A549 (cell line): ENCODE data around the gene LAMA2. TPM values are rescaled to one million over a fixed set of nuclear protein-coding genes. Genes with fewer than 3 reads are reported as not detected.

ENCODE experiments used
- ATAC-seq, 2 experiments: fragments of 200-7000 bp in 1 of 2; fragments of >200 bp in 1 of 2; cut with Nextera tagmentation in 1 of 2; cut with Tn5 transposase in 1 of 2; 3 replicates each; pipeline versions ENCODE4 v1.8.0 to v1.9.1; 2018 to 2020; ENCODE audit warnings: mild to moderate bottlenecking in 1 of 2, moderate library complexity in 1 of 2
- CTCF ChIA-PET: fragments of 300-600 bp; sonication (Branson Sonifier 250); formaldehyde crosslinking; extraction: SDS; loops from one replicate; lab custom pipeline; 2021; ENCODE audit warnings: antibody characterized with exemption, inconsistent platforms; lab: Yijun Ruan, JAX
- POLR2A ChIA-PET: fragments of 350-600 bp; formaldehyde crosslinking; extraction: SDS; loops from one replicate; lab custom pipeline; 2021; ENCODE audit warnings: antibody characterized with exemption, inconsistent platforms; lab: Yijun Ruan, JAX
- DNase-seq, 2 experiments: peaks; one replicate each; pipeline versions ENCODE4 v3.0.0 to v3.0.0-alpha.2; 2011 to 2016; ENCODE audit warnings: low read depth in 1 of 2, low spot score in 1 of 2
- FAIRE-seq: peaks from 2 replicates; lab custom pipeline; 2011; peaks lifted over from hg19 to GRCh38; lab: Jason Lieb, UNC
- H3K27ac ChIP-seq, 2 experiments: fragments of >200 bp; sonication (Bioruptor Twin); formaldehyde crosslinking; 3 replicates each; pipeline ENCODE4 v1.5.1; 2016 to 2017
- H3K4me1 ChIP-seq: fragments of >200 bp; sonication (Bioruptor Twin); formaldehyde crosslinking; 3 replicates; pipeline ENCODE4 v1.6.1; 2016
- H3K4me2 ChIP-seq: fragments of >200 bp; sonication (Bioruptor Twin); formaldehyde crosslinking; 3 replicates; pipeline ENCODE4 v1.6.1; 2016
- H3K4me3 ChIP-seq: fragments of >200 bp; sonication (Bioruptor Twin); formaldehyde crosslinking; 3 replicates; pipeline ENCODE4 v1.5.1; 2016
- H3K9me3 ChIP-seq: fragments of >200 bp; sonication (Bioruptor Twin); formaldehyde crosslinking; 3 replicates; pipeline ENCODE4 v1.6.1; 2016
- CEBPB ChIP-seq, 2 experiments: fragments of >200 bp in 1 of 2; sonication (Bioruptor Twin) in 1 of 2; formaldehyde crosslinking in 1 of 2; IDR thresholded peaks; 2 replicates each; pipeline ENCODE4 v1.6.1; 2012 to 2016
- EP300 ChIP-seq, 2 experiments: fragments of >200 bp; sonication (Bioruptor Twin); formaldehyde crosslinking; IDR thresholded peaks; 2 replicates in 1 of 2; 3 replicates in 1 of 2; pipeline ENCODE4 v1.6.1; 2016 to 2017
- ESRRA ChIP-seq: fragments of 150-350 bp; IDR thresholded peaks from 2 replicates; pipeline ENCODE4 v1.6.1; 2014; ENCODE audit warnings: mild to moderate bottlenecking, low read length, borderline replicate concordance
- FOSL2 ChIP-seq, 2 experiments: fragments of 450-650 bp in 1 of 2; fragments of >200 bp in 1 of 2; sonication (Bioruptor Twin) in 1 of 2; formaldehyde crosslinking; IDR thresholded peaks; 2 replicates each; pipeline versions ENCODE4 v1.5.0 to v1.6.1; 2016 to 2020; ENCODE audit warnings: mild to moderate bottlenecking in 1 of 2, moderate library complexity in 1 of 2
- HEYL ChIP-seq: fragments of 250-450 bp; sonication (Bioruptor Pico); IDR thresholded peaks from 2 replicates; pipeline ENCODE4 v1.8.0; 2021; ENCODE audit warnings: mild to moderate bottlenecking, moderate library complexity
- HMGXB4 ChIP-seq: fragments of 250-450 bp; sonication (Bioruptor Pico); IDR thresholded peaks from 2 replicates; pipeline ENCODE4 v1.5.0; 2021; ENCODE audit warnings: mild to moderate bottlenecking, moderate library complexity, borderline replicate concordance
- HOXB5 ChIP-seq: fragments of 250-450 bp; sonication (Bioruptor Pico); IDR thresholded peaks from 2 replicates; pipeline ENCODE4 v1.5.0; 2020; ENCODE audit warnings: mild to moderate bottlenecking, moderate library complexity
- JUNB ChIP-seq: fragments of >200 bp; sonication (Bioruptor Twin); formaldehyde crosslinking; IDR thresholded peaks from 2 replicates; pipeline ENCODE4 v1.6.1; 2016
- NFE2L2 ChIP-seq: fragments of 150-350 bp; conservative IDR thresholded peaks from 2 replicates; pipeline ENCODE4 v1.6.1; 2014; ENCODE audit warnings: low read length
- NPAS2 ChIP-seq: fragments of 250-450 bp; sonication (Bioruptor Pico); IDR thresholded peaks from 2 replicates; pipeline ENCODE4 v1.8.0; 2022; ENCODE audit warnings: mild to moderate bottlenecking, moderate library complexity, borderline replicate concordance
- PHF8 ChIP-seq: fragments of 200-600 bp; sonication (generic); IDR thresholded peaks from 2 replicates; pipeline ENCODE4 v1.6.1; 2016; ENCODE audit warnings: low read depth, mild to moderate bottlenecking, antibody characterized with exemption, moderate library complexity, borderline replicate concordance
- POLR2A ChIP-seq: IDR thresholded peaks from 2 replicates; pipeline ENCODE4 v1.6.1; 2012; ENCODE audit warnings: mild to moderate bottlenecking, low read length
- RAD21 ChIP-seq, 2 experiments: fragments of >200 bp in 1 of 2; sonication (Bioruptor Twin) in 1 of 2; formaldehyde crosslinking in 1 of 2; IDR thresholded peaks in 1 of 2; conservative IDR thresholded peaks in 1 of 2; 2 replicates in 1 of 2; 3 replicates in 1 of 2; pipeline ENCODE4 v1.6.1; 2012 to 2018; ENCODE audit warnings: inconsistent platforms in 1 of 2
- RARB ChIP-seq: fragments of 250-450 bp; sonication (Bioruptor Pico); IDR thresholded peaks from 2 replicates; pipeline ENCODE4 v1.8.0; 2021; ENCODE audit warnings: mild to moderate bottlenecking, moderate library complexity
- RCOR1 ChIP-seq: fragments of 150-350 bp; IDR thresholded peaks from 2 replicates; pipeline ENCODE4 v1.6.1; 2014; ENCODE audit warnings: antibody characterized with exemption, low read length, low read depth
- SMC3 ChIP-seq: fragments of >200 bp; sonication (Bioruptor Twin); formaldehyde crosslinking; IDR thresholded peaks from 3 replicates; pipeline ENCODE4 v1.6.1; 2018; ENCODE audit warnings: inconsistent platforms
- TFCP2L1 ChIP-seq: fragments of 250-450 bp; sonication (Bioruptor Pico); IDR thresholded peaks from 2 replicates; pipeline ENCODE4 v1.5.0; 2021; ENCODE audit warnings: mild to moderate bottlenecking
- TP53 ChIP-seq: fragments of 250-450 bp; sonication (Bioruptor Pico); IDR thresholded peaks from 2 replicates; pipeline ENCODE4 v1.5.0; 2021; ENCODE audit warnings: mild to moderate bottlenecking, moderate library complexity
- WGBS: methylation state at CpG from one replicate; pipeline ENCODE4 v1.1.6; 2017; ENCODE audit errors: missing lambda C conversion rate; 5-methylcytosine and 5-hydroxymethylcytosine counted together
- polyA plus RNA-seq, 4 experiments: library from polyadenylated mRNA; depleted of rRNA in 3 of 4; stranded (reverse); fragments of >200 nt; fragmentation: RNase III in 1 of 4; extraction: RNeasy Plus Mini Kit Qiagen cat#74134 plus additional on column Dnase treatment in 1 of 4; gene quantifications; 2 replicates in 3 of 4; 3 replicates in 1 of 4; pipeline ENCODE4 v1.2.3, GENCODE V29; 2011 to 2017
- TF ChIP-seq, protein P1 (sequence below): IDR thresholded peaks from 2 replicates; pipeline ENCODE4 v1.6.1; 2012
- TF ChIP-seq, protein P2 (sequence below): fragments of >200 bp; sonication (Bioruptor Twin); formaldehyde crosslinking; IDR thresholded peaks from 3 replicates; pipeline ENCODE4 v1.6.1; 2016
- TF ChIP-seq, protein P3 (sequence below): fragments of >200 bp; sonication (Bioruptor Twin); formaldehyde crosslinking; IDR thresholded peaks from 3 replicates; pipeline ENCODE4 v1.5.1; 2016
- TF ChIP-seq, protein P4 (sequence below): fragments of 150-350 bp; IDR thresholded peaks from 2 replicates; pipeline ENCODE4 v1.6.1; 2014; ENCODE audit warnings: low read depth, mild to moderate bottlenecking, low read length

LAMA2 gene
- polyA plus RNA-seq, 2 of the 4 experiments (the other 2 are of a cell fraction) = 0.21 to 1.3 TPM

GRCh38 chr6:129114636-129115391 lies 231.9 kb downstream of the LAMA2 start:
- H3K4me3 ChIP-seq = no peak overlapping the region
- H3K27ac ChIP-seq = no peak overlapping the region
- TF ChIP-seq HMGXB4 = no peak
- TF ChIP-seq TFCP2L1 (CRISPR knock-in tag) = no peak
- TF ChIP-seq RCOR1 = no peak
- no peak for TF ChIP-seq POLR2A
- no peak for TF ChIP-seq FOSL2 (IDR thresholded peaks at IDR 0.05)
- TF ChIP-seq FOSL2 (CRISPR knock-in tag; IDR thresholded peaks at IDR 0.05) = no peak
- no peak for TF ChIP-seq NPAS2
- TF ChIP-seq RARB = no peak
- no peak for TF ChIP-seq TP53 (CRISPR knock-in tag)
- TF ChIP-seq, protein P1, sequence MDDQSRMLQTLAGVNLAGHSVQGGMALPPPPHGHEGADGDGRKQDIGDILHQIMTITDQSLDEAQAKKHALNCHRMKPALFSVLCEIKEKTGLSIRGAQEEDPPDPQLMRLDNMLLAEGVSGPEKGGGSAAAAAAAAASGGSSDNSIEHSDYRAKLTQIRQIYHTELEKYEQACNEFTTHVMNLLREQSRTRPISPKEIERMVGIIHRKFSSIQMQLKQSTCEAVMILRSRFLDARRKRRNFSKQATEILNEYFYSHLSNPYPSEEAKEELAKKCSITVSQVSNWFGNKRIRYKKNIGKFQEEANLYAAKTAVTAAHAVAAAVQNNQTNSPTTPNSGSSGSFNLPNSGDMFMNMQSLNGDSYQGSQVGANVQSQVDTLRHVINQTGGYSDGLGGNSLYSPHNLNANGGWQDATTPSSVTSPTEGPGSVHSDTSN = no peak
- TF ChIP-seq JUNB = no peak
- no peak for TF ChIP-seq SMC3
- no peak for TF ChIP-seq EP300 (IDR thresholded peaks at IDR 0.05)
- H3K4me1 ChIP-seq = no peaks in the 10 kb centered on the region
- no peak for ATAC-seq
- no peak for FAIRE-seq
- no peaks in the 10 kb centered on the region for H3K9me3 ChIP-seq
- ChIA-PET CTCF (no interaction called here), POLR2A (no interaction called here)
- H3K4me2 ChIP-seq = no peak overlapping the region
- DNase-seq = no peak
- 32% methylated on average over 5 of the region's 5 CpGs for WGBS

- TF ChIP-seq PHF8 (no peak), HOXB5 (no peak), RAD21 (conservative IDR thresholded peaks at IDR 0.05 in 1 of 2, IDR thresholded peaks at IDR 0.05 in 1 of 2) (no peak), ESRRA (no peak)
- TF ChIP-seq, protein P2, sequence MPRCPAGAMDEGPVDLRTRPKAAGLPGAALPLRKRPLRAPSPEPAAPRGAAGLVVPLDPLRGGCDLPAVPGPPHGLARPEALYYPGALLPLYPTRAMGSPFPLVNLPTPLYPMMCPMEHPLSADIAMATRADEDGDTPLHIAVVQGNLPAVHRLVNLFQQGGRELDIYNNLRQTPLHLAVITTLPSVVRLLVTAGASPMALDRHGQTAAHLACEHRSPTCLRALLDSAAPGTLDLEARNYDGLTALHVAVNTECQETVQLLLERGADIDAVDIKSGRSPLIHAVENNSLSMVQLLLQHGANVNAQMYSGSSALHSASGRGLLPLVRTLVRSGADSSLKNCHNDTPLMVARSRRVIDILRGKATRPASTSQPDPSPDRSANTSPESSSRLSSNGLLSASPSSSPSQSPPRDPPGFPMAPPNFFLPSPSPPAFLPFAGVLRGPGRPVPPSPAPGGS = no peak
- TF ChIP-seq, protein P1 = no peak
- ATAC-seq = no peak
- ChIA-PET CTCF (no interaction called here), POLR2A (no interaction called here)
- Histone ChIP-seq H3K4me2 (no peak overlapping the region), H3K9me3 (no peaks in the 10 kb centered on the region), H3K4me1 (no peaks in the 10 kb centered on the region), H3K4me3 (no peak overlapping the region), H3K27ac (no peak overlapping the region)
- WGBS = 37% methylated on average over 3 of the region's 3 CpGs
- FAIRE-seq = no peak
- no peak for DNase-seq
Observed at GRCh38 chr6:129115471-129115870, 232.5 kb downstream of the LAMA2 start.

- Histone ChIP-seq H3K27ac (no peak overlapping the region), H3K4me3 (no peak overlapping the region), H3K9me3 (no peaks in the 10 kb centered on the region), H3K4me1 (no peaks in the 10 kb centered on the region), H3K4me2 (no peak overlapping the region)
- 21% methylated on average over 5 of the region's 5 CpGs for WGBS
- no peak for FAIRE-seq
- ChIA-PET CTCF (no interaction called here), POLR2A (no interaction called here)
- DNase-seq = no peak
- no peak for ATAC-seq
- TF ChIP-seq SMC3 = no peak
- no peak for TF ChIP-seq CEBPB (IDR thresholded peaks at IDR 0.05)
- no peak for TF ChIP-seq HMGXB4
- TF ChIP-seq ESRRA = no peak
- no peak for TF ChIP-seq RCOR1
- TF ChIP-seq, protein P3, sequence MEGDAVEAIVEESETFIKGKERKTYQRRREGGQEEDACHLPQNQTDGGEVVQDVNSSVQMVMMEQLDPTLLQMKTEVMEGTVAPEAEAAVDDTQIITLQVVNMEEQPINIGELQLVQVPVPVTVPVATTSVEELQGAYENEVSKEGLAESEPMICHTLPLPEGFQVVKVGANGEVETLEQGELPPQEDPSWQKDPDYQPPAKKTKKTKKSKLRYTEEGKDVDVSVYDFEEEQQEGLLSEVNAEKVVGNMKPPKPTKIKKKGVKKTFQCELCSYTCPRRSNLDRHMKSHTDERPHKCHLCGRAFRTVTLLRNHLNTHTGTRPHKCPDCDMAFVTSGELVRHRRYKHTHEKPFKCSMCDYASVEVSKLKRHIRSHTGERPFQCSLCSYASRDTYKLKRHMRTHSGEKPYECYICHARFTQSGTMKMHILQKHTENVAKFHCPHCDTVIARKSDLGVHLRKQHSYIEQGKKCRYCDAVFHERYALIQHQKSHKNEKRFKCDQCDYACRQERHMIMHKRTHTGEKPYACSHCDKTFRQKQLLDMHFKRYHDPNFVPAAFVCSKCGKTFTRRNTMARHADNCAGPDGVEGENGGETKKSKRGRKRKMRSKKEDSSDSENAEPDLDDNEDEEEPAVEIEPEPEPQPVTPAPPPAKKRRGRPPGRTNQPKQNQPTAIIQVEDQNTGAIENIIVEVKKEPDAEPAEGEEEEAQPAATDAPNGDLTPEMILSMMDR = no peak
- TF ChIP-seq, protein P4, sequence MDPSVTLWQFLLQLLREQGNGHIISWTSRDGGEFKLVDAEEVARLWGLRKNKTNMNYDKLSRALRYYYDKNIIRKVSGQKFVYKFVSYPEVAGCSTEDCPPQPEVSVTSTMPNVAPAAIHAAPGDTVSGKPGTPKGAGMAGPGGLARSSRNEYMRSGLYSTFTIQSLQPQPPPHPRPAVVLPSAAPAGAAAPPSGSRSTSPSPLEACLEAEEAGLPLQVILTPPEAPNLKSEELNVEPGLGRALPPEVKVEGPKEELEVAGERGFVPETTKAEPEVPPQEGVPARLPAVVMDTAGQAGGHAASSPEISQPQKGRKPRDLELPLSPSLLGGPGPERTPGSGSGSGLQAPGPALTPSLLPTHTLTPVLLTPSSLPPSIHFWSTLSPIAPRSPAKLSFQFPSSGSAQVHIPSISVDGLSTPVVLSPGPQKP = no peak
- no peak for TF ChIP-seq PHF8
- no peak for TF ChIP-seq NFE2L2
- TF ChIP-seq HEYL = no peak
Observed at GRCh38 chr6:129117355-129117754, 234.4 kb downstream of the LAMA2 start.
